ENCODE data around the gene RPS6KA2.

The RPS6KA2 gene

DNA sequence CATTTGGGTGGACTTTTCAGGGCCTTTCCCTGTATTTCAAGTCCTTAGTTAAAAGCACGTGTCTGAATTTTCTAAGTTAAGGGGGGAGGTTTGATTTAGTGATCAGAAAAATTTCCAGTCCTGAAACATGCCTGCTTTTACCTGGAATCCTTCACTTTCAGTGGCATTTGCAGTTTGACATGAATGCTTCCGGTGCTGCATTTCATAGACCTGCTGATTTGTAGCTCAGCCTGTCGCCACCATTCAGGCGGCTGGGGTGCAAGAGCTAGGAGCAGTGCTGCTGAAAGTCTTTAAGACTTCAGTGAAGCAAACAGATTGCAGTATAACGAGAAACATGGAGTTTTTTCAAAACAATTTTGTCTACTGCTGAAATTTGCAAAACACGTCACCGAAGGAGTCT is 14.0 kb downstream of the RPS6KA2 start:
- DNase-seq: no peak

DNA sequence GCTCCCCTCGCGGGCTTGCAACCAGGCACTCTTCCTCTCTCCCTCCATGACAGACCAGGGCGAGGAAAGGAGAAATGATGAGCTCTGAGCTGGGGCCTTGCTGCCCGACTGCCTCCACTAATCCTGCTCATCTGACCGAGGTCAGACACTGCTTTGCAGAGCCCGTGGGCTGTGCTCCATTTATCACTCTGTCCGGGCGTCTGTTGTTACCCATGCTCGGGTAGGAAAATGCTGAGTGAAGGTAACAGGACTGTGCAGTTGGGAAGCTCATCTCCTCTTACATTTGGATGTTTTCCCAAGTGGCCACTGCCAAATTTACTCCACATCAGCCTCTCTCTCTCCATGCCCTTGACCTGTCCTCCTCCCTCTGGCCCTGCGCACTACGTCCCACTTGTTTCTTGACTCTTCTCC is 14.6 kb downstream of the RPS6KA2 start:
- no peak for DNase-seq

DNA sequence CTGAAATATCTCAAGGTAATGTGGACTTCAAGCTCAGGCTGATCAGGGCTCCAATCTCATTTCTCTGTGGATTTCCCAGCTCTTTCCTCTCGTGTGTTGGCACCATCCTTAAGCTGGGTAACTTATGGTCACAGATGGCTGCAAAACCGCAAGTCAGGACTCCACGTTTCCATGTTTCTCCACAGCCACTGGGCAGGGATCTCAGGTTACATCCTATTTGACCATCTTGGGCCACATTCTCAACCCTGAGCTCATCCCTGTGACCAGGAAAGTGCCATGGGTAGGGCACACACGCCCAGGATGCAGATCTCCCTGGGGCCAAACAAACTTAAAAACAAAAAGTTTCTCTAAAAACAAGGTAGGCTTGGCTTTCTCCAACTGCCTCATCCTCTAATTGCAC is 15.4 kb downstream of the RPS6KA2 start:
- no peak for DNase-seq

DNA sequence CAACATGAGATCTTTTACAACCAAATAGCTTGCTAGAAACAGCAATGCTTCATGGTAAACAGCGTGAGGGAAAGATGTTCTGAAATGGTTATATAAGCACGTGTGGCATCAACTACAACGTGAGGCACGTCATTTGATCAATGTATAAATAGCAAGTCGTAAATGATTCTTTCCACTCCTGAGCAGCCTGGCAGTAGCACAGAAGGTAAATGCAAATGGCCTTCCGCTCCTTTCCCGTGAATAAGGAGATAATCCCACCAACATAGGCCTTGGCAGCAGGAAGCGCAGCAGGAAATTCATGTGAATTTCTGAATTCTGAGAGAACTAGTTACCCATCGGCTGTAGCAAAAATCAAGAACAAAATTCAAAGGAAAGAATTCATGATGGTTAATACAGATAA is 17.0 kb downstream of the RPS6KA2 start:
- DNase-seq: no peak

DNA sequence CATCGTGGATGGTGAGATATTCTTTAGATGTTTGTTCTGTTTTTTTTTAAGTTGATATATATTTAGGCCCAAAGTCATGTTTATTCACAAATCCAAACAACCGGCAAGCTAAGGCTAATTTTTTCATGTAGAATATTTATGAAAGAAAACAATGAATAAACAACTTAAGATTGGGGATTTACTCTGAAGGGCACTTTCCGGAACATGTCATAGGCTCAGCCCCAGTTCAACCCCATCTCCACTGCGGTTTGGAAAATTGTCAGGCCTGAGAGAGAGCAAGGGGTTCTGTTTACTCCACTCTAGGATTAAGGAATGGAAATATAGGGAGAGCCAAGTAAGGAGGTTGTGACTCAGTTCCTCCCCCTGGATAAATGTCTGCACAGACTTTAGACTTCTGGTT is 18.3 kb downstream of the RPS6KA2 start:
- no peak for DNase-seq

DNA sequence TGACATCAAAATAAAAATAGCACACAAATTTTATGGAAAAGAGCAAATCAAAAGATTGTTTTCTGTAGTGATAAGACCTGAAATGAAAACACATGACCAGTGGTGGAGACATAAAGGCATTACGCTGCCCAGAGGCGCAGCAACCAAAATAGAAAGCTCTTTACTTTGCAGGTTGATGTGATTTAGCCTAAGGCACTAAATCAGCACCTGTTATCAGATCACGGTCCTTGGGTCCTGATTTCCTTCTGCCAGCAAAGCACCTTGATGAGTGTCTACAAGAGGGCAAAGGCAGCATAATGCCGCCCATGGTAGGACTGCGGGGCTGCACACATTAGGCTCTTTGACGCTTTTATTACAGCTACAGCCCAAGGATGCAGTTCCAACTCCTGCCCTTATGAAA is 21.3 kb downstream of the RPS6KA2 start:
- DNase-seq: no peak

DNA sequence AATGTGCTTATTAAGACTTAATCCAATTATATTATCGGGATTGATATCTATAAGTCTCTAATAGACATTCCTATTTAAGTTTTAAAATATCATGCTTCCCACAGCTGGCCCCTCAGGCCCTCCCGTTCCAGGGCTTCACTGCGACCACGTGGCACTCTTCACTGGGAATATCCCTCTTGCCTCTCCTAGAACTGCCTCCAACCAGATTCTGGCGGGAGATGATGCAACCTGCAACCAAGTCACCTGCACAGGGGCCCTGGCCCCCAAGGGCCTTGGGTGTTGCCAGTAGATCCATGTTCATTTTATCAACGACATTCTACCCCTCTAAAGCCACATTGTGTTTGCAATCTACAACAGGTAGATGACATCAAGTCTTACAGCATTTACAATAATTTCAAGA is 22.1 kb downstream of the RPS6KA2 start:
- DNase-seq: no peak

DNA sequence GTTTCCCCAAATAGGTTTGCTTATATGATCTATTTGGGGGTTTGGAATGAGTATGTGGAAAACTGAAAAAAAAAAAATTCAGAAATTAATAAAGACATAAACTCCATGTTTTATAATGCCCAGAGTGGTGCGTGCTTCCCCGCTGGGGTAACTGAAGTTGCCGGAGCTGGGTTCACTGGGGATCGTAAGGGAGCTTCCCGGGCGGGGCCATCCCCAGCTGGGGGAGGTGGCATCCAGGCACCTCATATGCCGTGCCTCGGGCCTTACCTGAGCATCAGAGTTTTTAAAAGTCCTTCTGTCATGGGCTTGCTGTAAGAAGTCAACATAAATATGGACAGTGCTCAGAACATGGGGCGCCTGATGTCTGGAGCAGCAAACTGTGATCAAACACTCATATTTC is 22.7 kb downstream of the RPS6KA2 start:
- no peak for DNase-seq

DNA sequence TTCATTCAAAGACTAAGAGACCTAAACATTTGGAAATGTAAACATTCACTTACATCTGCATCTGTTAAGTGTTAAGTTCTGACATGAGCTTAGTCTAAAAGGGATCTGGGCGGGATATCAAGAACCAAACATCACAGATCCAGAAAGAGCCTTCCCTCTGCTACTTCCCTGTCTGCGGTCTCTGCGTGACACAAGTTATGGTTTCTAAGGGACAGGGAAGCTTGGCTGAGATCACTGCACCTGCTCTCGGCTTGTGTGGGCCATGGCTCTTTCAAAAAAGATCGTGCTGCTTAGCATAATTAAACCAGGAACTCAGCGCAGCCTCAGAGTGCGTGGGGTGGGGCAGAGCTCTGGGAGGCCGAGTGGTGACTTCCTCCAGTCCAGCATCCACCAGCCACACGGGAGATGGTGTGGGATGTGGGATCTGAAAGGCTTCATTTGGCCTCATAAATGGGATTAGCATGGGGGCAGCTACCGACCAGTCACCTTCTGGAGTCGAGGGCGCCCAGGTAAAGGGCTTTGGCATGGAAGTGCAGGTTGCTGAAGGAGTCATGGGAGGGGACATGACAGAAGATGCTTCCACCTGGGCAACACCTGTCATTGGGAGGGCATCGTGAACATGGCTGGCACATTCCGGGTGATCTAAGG is 23.9 kb downstream of the RPS6KA2 start:
- DNase-seq: no peak

DNA sequence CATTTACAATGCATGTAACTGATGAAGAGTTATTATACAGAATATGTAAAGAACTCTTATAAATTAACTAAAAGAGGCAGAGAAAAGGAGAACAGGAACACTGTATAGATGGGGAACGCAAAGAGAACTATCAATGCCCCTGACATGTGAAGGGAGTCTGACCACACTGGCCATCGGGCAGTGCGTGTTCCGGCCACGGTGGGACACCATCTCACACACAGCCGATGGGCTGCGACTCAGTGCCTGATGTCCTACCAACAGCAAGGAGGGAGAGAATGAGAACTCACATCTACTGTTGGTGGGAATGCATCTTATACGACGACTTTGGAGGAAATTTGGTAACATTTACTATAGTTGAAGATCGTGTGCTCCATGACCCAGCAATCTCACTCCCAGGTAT is 25.1 kb downstream of the RPS6KA2 start:
- DNase-seq: no peak

DNA sequence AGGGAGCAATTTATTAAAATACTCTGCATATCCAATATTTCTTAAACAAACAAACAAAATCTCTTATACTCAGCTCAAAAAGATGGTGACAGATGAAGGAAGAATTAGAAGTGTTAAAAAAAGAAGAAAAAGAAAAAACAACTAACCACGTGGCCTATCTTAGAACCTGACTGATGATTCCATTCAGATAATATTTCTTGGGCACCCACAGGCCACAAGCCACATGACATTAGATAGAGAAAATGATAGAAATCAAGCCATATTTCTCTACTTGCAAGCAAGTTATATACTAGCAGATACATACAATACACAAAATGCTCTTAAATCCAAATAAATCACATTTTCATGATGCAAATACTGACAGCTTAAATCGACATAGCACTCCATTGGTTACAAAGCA is 26.1 kb downstream of the RPS6KA2 start:
- DNase-seq: no peak

DNA sequence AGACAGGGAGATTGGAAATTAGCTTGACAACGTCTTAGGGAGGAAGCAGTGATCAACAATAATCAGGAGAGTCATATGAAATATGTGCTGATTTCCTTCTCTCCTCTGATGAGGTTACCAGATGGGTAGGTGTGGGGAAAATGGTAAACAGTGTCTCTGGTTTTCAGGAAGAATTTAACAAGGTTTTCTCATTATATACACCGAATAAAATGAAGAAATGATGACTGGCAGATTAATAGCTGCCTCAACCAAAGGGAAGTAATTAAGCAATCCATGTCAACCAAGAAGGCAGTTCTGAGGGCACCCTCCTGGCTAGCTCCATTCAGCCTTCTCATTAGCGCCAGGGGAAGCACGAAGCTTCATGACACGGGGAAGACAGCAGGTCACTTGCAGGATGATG is 27.8 kb downstream of the RPS6KA2 start:
- no peak for DNase-seq

DNA sequence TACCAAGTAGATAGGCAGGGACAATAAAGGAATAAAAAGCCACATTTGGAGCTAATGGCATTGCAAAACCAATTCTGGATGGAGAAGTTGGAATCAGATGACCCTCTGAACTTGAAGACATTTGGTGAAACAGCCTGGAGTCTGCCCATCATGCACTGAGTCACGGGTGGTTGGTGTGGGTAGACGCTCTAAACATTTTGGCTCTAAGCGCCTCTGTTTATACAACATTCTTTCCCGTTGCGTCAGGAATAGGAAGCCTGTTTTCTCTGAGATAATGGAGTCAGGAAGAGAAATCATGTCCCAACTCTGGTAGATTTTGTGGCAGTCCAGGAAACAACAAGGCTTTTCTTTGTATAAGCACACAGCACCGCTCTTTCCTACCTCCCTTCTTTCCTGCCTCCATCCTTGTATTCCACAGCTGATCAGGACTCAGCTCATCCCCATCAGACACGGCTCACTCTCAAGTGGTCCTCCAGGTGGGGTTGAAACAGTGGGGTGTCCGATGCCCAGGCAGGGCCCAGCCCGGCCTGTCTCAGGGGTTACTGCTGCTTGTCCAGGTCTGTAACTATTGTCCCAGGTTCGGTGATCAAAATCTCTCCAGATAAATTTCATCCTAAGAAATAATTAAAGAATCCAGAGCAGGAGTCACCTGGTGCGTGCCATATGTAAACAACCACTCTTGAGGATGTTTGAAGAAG is 28.5 kb downstream of the RPS6KA2 start:
- DNase-seq: no peak

DNA sequence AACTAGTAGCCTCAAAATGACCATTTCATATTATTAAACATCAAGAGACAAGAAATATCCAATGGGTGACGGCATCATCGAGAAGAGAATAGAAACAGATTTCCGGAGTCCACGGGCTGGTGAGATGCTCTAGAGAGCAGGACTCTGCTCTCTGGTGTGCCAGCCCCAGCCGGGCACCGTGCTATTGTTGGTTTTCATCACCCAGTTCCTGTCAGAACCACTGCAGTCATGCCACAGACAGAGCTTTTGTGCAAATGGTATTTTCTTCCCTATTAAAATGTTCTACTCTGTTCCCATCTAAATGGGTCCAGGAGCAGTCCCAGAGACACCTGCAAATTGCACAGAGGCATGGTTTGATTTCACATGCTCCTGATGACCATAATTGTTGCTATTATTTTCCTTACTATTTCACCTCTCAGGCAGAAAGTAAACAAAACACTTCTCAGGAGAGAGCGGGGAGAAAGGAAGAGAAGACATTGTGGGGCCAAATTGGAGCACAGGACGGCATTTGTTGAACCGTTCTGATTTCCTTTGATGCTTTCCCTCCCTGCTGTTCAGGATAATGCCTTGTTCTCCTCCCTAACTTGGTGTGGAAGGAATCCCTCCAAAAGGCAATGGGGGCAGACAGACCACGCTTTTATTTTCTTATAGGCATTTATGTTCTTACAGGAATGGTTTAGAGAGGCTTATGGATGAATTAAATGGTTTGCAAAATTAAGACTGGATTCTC is 29.2 kb downstream of the RPS6KA2 start:
- no peak for DNase-seq

DNA sequence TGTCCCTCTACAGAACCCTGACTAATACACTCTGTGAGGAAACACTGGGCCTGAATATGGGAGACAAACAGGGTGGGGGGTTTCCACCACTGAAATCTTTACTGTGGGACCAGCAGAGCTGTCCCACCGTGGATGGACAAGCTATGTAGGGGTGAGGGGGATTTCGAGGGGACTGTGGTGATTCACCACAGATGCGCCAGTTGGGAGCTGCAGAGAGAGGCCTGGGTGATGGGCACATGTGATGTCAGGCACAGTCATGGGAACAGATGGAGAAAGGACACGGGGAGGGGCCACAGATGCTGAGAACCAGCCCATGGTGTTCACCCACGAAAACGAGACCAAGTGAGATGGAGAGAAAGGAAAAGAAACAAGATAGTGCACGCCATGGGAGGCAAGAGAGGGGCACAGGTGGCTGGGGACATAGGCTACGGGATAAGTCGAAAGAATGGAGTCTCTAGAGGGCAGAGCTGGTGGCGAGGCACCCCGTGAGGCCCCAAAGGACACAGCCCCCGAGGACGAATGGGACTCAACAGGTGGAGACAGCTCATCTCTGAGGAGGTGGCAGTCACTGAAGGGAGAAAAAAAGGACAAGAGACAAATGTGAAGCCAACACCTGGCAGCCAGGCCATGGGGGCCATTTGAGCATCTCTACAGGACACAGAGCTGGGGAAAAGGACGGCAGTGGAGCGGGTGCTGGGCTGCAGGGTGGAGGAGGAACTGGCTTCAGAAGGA is 30.1 kb downstream of the RPS6KA2 start:
- DNase-seq: no peak

DNA sequence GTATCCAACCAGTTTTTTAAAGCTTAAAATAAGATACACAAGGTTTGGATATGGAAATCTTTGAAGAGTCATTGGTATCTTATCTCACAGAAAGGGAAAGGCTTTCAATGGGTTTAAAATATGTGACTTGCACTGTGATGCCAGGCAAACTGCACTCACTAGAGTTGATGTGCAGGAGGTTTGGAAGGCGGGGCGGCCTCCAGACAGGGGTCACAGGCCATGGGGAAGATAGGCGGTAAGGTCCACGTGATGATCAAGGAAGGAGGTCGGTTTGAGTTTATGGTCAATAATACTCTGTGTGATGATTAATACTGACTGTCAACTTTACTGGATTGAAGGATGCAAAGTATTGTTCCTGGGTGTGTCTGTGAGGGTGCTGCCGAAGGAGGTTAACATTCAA is 31.1 kb downstream of the RPS6KA2 start:
- no peak for DNase-seq

DNA sequence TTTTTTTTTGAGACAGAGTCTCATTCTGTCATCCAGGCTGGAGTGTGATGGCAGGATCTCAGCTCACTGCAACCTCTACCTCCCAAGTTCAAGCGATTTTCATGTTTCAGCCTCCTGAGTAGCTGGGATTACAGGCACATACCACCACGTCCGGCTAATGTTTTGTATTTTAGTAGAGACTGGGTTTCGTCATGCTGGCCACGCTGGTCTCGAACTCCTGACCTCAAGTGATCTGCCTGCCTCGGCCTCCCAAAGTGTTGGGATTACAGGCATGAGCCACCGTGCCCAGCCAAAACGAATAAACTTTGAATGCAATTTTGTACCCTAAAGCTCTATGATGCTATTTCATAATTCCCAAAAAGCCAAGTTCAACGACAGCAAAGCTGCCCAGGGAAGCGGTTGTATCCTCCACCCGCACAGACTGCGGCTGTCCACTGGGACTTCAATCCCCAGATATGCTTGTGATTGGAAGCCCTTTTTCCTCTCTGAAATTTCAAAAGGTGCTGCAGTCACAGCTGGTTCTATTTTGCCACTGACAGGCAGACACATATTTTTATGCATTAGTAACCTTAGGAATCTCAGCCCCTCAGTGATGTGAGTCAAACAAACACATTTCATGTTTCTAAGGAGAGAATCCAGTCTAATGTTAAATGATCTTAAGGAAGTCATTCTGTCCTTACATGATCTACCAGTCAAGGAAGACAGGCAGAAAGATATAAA is 31.8 kb downstream of the RPS6KA2 start:
- DNase-seq: no peak

DNA sequence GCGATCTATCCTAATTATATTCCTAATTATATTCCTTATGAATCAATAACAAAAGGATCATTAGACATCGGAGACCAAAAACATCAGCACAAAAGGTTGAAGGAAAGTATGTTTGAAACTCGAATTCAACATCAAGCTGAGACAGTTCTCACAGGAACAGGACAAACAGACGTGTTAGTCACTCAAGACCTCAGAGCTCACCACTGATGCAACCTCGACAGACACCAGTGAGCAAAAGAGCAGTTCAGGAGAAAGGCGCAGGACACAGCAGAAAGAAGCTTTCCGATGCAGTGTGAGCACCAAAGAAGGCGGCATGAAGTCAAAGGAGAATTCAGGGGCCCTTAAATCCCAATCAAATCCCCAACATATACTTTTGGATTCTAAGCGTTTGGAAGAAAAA is 34.2 kb downstream of the RPS6KA2 start:
- DNase-seq: no peak

DNA sequence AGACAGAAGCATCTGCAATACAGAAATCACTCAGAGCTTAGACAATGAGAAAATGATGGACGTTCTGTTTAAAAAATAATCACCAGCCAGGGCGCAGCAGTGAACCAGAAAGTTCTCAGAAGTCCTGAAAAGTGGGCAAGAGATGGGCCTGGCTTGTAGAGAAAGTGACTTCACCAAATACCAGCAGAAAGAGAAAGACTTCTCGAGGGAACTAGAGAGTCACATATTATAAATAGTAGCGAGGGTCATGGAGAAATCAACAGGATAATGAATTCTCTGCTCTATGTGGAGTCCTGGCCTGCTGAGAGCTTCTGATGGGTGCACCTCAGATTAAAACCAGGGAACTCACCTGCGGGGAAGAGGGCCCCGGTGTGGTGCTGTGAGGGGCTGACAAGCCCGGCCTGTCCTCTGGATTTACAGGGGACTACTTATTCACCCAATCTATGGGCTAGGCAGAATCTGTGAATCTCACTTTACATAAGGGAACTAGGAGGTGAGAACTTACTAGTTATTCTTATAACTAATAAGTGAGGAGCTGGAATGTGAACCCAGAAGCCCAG is 35.0 kb downstream of the RPS6KA2 start:
- DNase-seq: no peak

DNA sequence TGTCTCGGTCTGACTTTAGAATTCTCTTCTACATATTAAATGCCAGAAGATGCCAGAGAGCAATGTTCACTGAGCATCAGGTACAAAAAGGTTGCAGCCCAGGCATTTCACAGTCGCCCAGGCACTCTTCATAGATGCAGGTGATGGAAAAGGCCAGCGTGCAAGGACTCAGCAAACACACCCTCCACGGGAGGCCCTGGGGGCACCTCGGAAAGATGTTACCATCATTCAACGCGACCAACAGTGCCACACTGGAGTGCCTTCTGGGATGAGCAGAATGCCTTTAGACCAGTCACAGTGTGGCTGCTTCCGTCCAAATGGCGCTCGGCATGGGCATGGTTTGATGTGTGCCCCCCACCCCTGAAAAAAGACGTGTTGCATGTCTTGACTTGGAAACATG is 36.0 kb downstream of the RPS6KA2 start:
- no peak for DNase-seq

DNA sequence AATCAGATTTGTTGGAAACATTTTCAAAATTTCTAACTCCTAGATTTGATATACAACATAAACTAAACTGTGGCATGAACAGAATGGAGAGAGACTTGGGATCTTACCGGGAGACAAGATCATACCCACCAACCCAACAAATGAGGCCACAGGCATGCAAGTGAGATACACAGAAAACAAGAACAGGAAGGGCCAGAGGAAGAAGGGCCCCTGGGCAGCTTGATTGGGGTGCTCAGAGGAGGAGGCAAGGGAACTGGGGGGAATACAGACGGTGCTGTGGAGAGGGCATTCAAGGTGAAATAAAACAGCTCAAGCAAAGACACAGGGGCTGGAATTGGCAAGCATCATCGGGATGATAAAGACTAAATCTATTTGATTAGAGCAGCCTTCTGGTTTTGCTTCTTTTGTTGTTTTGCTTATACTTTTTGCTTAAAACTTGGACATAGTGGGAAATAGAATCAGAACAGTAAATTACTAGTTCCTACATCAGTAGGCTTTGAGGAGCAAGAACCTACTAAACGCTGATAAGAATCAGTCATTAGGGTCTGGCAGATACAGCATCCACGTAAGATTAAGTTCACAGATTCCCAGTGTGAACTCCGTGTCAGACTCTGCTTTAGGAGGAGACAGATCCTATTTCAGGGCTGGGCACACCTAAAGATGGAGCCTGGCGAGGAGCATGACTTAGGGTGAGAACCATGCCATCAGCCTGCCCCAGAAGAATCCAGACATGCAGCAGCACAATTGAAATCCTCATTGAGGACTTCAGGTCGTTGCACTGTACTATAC is 37.1 kb downstream of the RPS6KA2 start:
- DNase-seq: no peak

DNA sequence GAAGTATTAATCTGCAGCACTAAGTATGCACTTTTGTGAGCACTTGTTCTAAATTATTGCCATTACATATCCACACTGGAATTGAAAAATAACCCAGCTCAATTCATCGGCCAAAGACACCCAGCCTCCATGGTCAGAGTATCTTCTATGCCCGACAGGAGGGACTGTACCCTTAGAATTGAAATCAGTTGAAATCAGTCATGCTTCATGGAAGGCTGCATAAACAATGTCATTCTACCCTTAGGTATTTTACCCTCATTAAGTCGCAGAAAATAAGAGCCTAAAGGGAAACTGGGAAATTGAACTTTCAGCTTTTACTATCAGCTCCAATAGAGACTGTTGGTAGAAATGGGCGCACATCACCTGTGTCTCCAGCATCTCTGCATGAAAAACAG is 37.7 kb downstream of the RPS6KA2 start:
- DNase-seq: no peak

Measured in activated CD4-positive, alpha-beta T cell treated with anti-CD3 and anti-CD28 coated beads for 48 hours (primary cell).